ENCODE data around the gene LRRC63.

The LRRC63 gene

DNA sequence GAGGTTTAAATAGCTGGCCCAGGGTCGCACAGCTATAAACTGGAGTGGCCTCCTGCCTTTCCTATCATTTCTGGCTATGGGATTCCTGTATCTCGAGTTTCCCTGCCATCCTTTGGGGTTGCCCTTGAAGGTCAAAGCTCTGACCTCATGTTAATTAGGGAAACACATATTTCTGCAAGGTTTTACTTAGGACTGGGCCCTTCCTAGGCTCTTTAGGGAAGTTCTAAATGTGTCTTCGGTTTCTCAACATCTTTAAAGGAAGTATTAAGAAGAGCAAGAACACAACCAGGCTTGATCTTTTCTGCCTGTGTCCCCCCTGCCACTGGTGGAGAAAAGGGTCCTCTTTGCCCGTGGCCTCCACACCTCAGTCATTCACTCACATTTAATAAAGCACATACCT is 40.5 kb upstream of the LRRC63 start:
- DNase-seq (ENCODE audit: insufficient read length) (no peak), FAIRE-seq (peak; percentile 93)
- TF ChIP-seq POLR2AphosphoS5 (IDR thresholded peaks at IDR 0.05; ENCODE audit: low read depth, low read length) (peak; percentile 33; the same call in 1 of the 2 replicates), POLR2A (IDR thresholded peaks at IDR 0.05; ENCODE audit: low read depth, low read length) (no peak)

GRCh38 chr13:46171739-46172138 is 40.0 kb upstream of the LRRC63 start:
- TF ChIP-seq POLR2A (IDR thresholded peaks at IDR 0.05; ENCODE audit: low read depth, low read length) (no peak), POLR2AphosphoS5 (IDR thresholded peaks at IDR 0.05; ENCODE audit: low read depth, low read length) (peak; percentile 65), TAF1 (IDR thresholded peaks at IDR 0.05; ENCODE audit: borderline replicate concordance, low read depth, low read length) (no peak)
- no peak for FAIRE-seq
- DNase-seq (ENCODE audit: insufficient read length) = no peak

- no peak for TF ChIP-seq TAF1 (IDR thresholded peaks at IDR 0.05; ENCODE audit: borderline replicate concordance, low read depth, low read length)
- peak; percentile 65 for TF ChIP-seq POLR2A (IDR thresholded peaks at IDR 0.05; ENCODE audit: low read depth, low read length)
- peak; percentile 69; the same call in 1 of the 2 replicates for TF ChIP-seq POLR2AphosphoS5 (IDR thresholded peaks at IDR 0.05; ENCODE audit: low read depth, low read length)
- no peak for DNase-seq (ENCODE audit: insufficient read length)
- FAIRE-seq = peak; percentile 91
Observed at GRCh38 chr13:46172531-46172991, 39.2 kb upstream of the LRRC63 start.

- FAIRE-seq (peak; percentile 90), DNase-seq (ENCODE audit: insufficient read length) (no peak)
- TF ChIP-seq POLR2AphosphoS5 (IDR thresholded peaks at IDR 0.05; ENCODE audit: low read depth, low read length) = peak; percentile 65
- peak; percentile 22; the same call in 1 of the 2 replicates for TF ChIP-seq POLR2A (IDR thresholded peaks at IDR 0.05; ENCODE audit: low read depth, low read length)
- TF ChIP-seq TAF1 (IDR thresholded peaks at IDR 0.05; ENCODE audit: borderline replicate concordance, low read depth, low read length) = no peak
Observed at GRCh38 chr13:46173656-46174055, 38.1 kb upstream of the LRRC63 start.

DNA sequence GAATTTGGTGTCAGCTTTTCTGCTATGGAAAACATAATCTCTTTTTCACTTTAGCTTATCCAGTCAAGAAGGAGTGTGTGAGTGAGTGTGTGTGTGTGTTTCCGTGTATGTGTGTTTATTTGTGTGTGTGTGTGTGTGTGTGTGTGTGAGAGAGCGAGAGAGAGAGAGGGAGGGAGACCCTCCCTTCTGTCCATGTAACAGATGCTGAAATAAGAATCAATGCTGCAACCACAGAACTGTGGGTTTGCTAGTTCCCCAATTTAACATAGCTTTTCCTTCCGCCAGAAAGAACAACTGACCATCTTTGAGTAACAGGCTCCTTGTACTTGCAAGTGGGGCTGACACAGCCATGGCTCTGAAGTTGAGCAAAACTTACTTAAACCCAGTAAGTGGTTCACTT is 35.0 kb upstream of the LRRC63 start:
- FAIRE-seq = peak; percentile 94
- TF ChIP-seq POLR2AphosphoS5 (IDR thresholded peaks at IDR 0.05; ENCODE audit: low read depth, low read length) (peak; percentile 85), TAF1 (IDR thresholded peaks at IDR 0.05; ENCODE audit: borderline replicate concordance, low read depth, low read length) (no peak), POLR2A (IDR thresholded peaks at IDR 0.05; ENCODE audit: low read depth, low read length) (peak; percentile 67)
- DNase-seq (ENCODE audit: insufficient read length) = no peak

GRCh38 chr13:46178143-46178542 is 33.6 kb upstream of the LRRC63 start:
- no peak for TF ChIP-seq POLR2AphosphoS5 (IDR thresholded peaks at IDR 0.05; ENCODE audit: low read depth, low read length)
- no peak for TF ChIP-seq POLR2A (IDR thresholded peaks at IDR 0.05; ENCODE audit: low read depth, low read length)
- TF ChIP-seq TAF1 (IDR thresholded peaks at IDR 0.05; ENCODE audit: borderline replicate concordance, low read depth, low read length) = no peak
- FAIRE-seq (peak; percentile 33), DNase-seq (ENCODE audit: insufficient read length) (no peak)

GRCh38 chr13:46178821-46179220 is 32.9 kb upstream of the LRRC63 start:
- TF ChIP-seq POLR2AphosphoS5 (IDR thresholded peaks at IDR 0.05; ENCODE audit: low read depth, low read length) (no peak), TAF1 (IDR thresholded peaks at IDR 0.05; ENCODE audit: borderline replicate concordance, low read depth, low read length) (no peak), POLR2A (IDR thresholded peaks at IDR 0.05; ENCODE audit: low read depth, low read length) (no peak)
- FAIRE-seq = no peak
- no peak for DNase-seq (ENCODE audit: insufficient read length)

- DNase-seq (ENCODE audit: insufficient read length) (no peak), FAIRE-seq (peak; percentile 87)
- TF ChIP-seq POLR2A (IDR thresholded peaks at IDR 0.05; ENCODE audit: low read depth, low read length) (0 out of 2 replicates have a peak, but pooled peaks have one; percentile 9), POLR2AphosphoS5 (IDR thresholded peaks at IDR 0.05; ENCODE audit: low read depth, low read length) (no peak)
Observed at GRCh38 chr13:46179491-46179908, 32.2 kb upstream of the LRRC63 start.

- TF ChIP-seq POLR2AphosphoS5 (IDR thresholded peaks at IDR 0.05; ENCODE audit: low read depth, low read length) (peak; percentile 16; the same call in 1 of the 2 replicates), TAF1 (IDR thresholded peaks at IDR 0.05; ENCODE audit: borderline replicate concordance, low read depth, low read length) (no peak), POLR2A (IDR thresholded peaks at IDR 0.05; ENCODE audit: low read depth, low read length) (no peak)
- FAIRE-seq = peak; percentile 36
- DNase-seq (ENCODE audit: insufficient read length) = no peak
Observed at GRCh38 chr13:46179969-46180763, 31.6 kb upstream of the LRRC63 start.

DNA sequence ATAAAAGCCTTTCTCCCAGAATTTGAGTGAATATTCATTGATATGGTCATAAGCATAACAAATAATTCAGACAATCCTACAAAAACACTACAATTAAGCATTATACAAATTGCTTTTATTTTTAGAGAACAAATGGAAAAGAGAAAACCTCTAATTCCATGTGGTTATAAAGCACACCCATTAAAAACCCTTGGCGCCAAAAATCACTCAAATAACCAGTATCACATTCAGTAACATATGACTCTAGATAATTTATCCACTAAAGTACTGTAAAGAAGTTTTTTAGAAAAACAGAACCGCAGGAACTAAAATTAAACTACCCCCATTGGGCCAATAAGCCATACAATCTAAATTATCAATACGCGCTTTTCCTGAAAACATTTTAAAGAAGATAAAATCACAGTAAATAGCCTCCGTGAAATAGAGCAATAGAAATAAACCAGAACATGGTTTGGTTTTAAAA is 30.3 kb upstream of the LRRC63 start:
- FAIRE-seq (peak; percentile 54), DNase-seq (ENCODE audit: insufficient read length) (no peak)
- TF ChIP-seq TAF1 (IDR thresholded peaks at IDR 0.05; ENCODE audit: borderline replicate concordance, low read depth, low read length) (no peak), POLR2A (IDR thresholded peaks at IDR 0.05; ENCODE audit: low read depth, low read length) (no peak), POLR2AphosphoS5 (IDR thresholded peaks at IDR 0.05; ENCODE audit: low read depth, low read length) (no peak)

- DNase-seq (ENCODE audit: insufficient read length) = no peak
- peak; percentile 99 for FAIRE-seq
- TF ChIP-seq POLR2AphosphoS5 (IDR thresholded peaks at IDR 0.05; ENCODE audit: low read depth, low read length) (peak; percentile 100), TAF1 (IDR thresholded peaks at IDR 0.05; ENCODE audit: borderline replicate concordance, low read depth, low read length) (peak; percentile 94), POLR2A (IDR thresholded peaks at IDR 0.05; ENCODE audit: low read depth, low read length) (peak; percentile 100)
Observed at GRCh38 chr13:46181840-46182490, 29.8 kb upstream of the LRRC63 start, which contains the start of gene LCP1. LCP1 (minus strand) TSS chr13:46182177; CDS start chr13:46159662, 22,515 bp downstream.

Data from GM12892 (cell line).